Cortex of kidney (tissue), 1 donor: Measurements from ENCODE around the gene AUTS2.

Experiments used
- DNase-seq: peaks from one replicate; lab custom pipeline; 2025; lab: John Stamatoyannopoulos, UW

The AUTS2 gene

DNA sequence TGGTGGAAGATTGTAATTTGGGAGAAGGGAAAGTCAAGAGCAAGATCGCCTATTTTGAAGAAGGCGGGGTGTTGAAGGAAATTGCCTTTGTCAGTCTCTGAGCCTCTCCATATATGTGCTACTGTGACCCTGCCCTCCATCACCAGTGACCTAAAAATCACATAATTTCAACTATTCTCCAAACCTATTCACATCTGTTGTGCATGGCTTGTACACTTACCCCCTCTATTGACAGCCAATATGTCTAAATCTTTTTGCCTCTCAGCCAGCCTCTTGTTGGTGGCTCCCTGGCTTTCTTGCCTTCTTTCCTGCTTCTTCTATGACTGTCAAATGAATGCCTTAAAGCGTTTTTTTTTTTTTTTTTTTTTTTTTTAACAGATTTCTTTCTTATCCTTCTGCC lies 295.6 kb downstream of the AUTS2 start:
- no peak for DNase-seq

DNA sequence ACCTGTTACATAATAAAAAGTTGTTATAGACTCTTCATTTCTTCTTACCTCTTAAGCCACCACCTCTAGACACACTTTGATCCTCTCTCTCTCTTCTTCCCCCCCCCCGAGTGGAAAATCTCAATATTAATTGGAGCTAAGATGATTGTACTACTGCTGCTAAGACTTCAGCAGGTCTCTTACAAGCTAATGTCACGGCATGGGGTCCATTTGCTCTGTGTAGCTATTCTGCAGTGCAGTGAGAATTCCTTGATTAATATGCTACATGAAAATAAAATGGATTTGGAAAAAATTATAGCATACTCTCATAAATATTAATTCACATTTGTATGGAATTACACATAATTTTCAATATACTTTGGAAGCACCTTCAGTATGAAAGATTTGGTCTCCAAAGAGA lies 297.2 kb downstream of the AUTS2 start:
- no peak for DNase-seq

DNA sequence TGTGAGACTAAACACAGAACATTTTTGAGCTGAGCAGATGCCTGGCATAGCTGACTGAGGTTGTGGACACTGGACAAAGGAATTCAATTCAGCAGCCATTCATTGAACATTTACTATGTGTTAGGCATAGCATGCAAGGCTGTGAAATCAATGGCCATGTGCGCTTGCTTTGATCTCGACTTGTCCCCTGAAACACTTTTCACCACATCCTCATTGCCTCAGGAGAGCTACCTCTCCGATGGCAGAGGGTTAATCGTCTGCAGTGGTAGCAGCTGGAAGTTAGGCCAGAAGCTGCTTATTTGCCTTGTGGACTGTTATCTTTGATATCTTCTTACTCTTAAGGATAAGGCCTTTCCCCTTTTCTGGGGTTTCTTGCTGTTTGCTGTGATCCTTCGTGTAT lies 297.8 kb downstream of the AUTS2 start:
- DNase-seq = no peak

- DNase-seq = no peak
Observed at GRCh38 chr7:69898189-69898588, 299.9 kb downstream of the AUTS2 start.

- DNase-seq = no peak
Observed at GRCh38 chr7:69903410-69903809, 305.1 kb downstream of the AUTS2 start.

GRCh38 chr7:69906283-69906995 lies 308.2 kb downstream of the AUTS2 start:
- no peak for DNase-seq

DNA sequence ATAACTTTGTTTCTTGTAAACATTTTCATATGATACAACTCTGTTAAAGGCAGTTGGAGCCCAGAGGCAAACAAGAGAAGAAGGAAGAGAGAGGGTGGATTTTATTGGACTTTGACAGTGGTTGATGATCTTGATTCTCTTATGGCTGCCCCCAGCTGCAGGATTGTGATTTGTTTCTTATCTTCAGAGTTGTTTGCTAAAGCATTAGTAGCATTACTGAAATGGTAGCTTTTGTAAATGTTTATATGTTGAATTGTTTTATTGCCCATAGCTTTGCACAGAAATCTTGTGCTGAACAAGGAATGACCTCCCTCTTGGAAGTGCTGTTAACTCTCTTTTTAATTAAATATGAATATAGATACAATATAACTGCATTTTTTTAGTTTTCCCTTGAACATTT lies 309.4 kb downstream of the AUTS2 start:
- no peak for DNase-seq

DNA sequence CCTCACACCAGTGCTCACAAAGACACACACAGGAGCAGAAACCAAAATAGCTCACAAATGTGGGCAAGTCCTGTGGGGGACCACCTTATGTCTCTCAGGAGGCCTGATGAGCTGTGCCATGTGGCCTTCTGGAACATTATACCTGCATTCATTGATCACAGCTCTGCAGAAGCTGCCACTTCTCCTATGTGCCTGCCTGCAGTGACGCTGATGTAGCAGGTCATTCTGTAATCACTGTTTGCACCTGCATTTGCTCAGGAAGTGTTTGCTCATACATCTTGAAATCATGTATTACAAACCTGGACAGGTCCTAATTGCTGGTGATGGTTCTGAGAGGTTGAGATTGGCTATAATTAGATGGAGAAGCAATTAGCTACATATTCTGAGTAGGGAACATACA lies 310.2 kb downstream of the AUTS2 start:
- DNase-seq = no peak

GRCh38 chr7:69910150-69910549 lies 311.9 kb downstream of the AUTS2 start:
- no peak for DNase-seq

DNA sequence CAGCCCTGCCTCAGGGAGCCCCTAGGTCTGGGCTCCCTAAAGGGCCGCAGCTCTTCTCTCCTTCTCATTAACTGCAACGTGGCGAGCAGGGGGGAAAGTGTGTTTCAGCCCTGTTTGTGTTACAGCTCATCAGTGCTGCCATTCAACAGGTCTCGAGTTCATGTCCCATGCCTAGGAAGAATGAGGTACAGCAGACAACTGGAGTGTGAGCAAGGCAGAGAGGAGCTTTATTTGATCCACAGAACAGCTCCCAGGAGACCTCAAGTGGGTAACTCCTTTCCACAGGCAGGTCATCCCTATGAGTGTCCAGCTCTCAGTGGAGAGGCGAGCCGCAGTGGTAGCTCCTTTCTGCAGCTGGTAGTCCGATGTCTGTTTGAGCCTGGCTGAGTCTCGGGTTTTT lies 313.1 kb downstream of the AUTS2 start:
- DNase-seq = no peak

DNA sequence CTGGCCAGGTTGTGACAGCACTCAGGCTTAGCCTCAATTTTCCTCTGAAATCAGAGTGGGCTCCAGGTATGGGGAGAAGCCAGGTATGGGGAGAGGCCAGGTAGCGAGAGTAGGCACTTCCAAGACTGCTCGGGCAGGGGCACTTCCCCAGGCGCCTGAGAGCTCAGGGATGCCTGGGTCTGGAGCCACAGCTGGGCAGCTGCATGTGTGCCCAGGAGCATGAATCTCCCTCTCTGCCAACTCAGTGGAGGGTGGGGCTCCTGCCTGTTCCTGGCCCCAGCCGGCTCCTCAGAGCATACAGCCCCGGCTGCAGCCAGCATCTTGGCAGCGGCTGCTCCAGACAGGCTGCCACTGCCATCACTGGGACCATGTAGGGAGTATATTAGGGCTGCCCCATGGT lies 313.9 kb downstream of the AUTS2 start:
- DNase-seq = no peak

DNA sequence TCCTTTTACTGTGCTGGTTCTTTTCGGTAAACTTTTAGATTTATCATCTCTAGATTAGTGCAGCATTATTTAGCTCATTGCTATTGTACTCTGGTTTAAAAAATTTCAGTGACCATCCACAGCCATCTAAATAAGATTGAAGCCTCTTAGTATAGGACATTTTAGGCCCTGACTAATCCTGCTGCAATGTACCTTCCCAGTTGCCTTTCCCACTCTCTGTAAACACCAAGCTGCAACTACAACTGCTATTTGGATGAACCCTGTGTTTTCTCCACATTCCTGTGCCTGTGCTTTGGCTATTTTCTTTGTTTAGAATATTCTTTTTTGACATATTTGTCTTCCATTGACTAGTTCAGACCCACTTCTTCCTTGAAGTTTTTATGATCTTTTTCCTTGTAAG lies 314.6 kb downstream of the AUTS2 start:
- DNase-seq = no peak

DNA sequence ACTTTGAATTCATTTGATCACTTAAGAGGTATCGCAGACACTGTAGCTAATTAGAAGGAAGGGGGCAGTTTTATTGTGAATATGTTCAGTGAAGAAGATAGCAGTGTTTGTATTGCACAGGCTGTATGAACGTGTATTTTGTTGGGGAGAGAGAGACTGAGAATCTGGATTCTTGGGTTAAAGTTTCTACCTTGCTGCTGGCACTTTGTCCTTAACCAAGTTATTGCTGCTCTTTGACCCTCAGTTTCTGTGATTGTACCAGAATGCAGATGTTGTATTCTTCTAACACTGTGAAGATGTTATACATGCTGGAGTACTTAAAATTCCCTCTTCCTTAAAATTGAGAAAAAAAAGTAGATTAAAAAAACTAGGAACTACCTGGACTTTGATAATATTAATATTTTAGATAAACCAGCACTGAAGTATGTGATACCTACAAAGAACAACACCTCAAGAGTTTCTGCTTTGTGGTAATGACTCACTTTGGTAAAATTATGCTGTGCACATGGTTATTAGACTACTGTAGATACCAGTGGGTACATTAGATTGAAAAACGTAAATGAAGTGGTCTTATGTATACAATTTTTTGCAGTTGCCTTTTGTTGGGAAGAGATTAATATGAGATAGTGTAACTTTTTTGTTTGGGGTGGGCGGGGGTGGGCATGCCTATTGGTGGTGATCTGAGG lies 321.3 kb downstream of the AUTS2 start:
- DNase-seq = no peak

DNA sequence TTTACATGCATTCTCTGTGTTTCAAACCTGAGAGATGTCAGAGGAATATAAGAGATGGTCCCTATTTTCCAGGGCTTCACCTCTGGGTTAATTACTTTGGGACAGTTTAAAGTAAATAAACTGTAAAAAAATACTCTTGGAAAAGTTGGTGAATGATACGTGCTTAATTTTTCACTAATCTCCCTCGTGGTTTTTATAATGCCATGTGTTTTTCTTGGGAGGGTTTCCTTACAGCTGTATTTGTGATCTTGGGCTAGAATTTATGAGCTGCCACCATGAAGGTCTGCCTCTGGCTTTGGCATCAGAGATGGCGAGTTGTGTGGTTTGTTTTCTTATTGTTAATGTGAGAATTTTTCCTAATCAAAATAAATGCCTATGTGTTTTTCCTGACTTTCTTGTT lies 322.5 kb downstream of the AUTS2 start:
- DNase-seq = no peak

GRCh38 chr7:69922026-69922803 lies 323.9 kb downstream of the AUTS2 start:
- DNase-seq = no peak

DNA sequence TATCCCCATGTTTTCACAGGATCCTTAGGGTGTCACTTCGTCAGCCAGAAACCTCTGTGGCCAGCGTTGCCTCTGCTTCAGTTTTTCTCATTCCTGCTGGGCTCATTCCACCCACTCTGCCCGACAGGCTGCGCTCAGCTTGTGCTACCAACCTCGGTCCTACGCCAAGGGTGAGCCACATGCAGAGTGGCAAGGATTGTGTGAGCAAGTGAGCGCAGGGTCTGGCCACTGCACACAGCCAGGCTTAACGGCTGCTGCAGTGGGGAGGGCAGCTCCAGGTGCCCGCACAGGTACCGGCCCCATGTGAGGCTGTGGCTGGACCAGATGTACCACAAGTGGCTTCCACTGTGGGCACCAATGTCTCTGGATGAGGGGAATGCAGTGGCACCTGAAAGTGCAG lies 329.2 kb downstream of the AUTS2 start:
- no peak for DNase-seq

- DNase-seq = no peak
Observed at GRCh38 chr7:69928621-69929020, 330.3 kb downstream of the AUTS2 start.

DNA sequence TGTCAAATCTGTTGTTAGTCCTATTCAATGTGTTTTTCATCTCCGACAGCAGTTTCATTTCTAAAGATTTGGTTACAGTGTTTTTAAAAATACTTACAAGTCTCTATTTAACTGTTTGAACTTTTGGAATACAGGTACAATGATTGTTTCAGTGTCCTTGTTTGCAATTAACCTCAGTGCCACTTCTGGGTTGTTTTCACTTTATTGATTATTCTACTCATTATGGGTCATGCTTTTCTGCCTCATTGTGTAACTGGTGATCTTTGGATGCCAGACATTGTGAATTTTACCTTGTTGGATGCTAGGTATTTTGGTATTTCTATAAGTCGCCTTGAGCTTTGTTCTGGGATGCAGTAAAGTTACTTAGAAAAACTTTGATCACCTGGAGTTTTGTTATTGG lies 331.3 kb downstream of the AUTS2 start:
- no peak for DNase-seq

DNA sequence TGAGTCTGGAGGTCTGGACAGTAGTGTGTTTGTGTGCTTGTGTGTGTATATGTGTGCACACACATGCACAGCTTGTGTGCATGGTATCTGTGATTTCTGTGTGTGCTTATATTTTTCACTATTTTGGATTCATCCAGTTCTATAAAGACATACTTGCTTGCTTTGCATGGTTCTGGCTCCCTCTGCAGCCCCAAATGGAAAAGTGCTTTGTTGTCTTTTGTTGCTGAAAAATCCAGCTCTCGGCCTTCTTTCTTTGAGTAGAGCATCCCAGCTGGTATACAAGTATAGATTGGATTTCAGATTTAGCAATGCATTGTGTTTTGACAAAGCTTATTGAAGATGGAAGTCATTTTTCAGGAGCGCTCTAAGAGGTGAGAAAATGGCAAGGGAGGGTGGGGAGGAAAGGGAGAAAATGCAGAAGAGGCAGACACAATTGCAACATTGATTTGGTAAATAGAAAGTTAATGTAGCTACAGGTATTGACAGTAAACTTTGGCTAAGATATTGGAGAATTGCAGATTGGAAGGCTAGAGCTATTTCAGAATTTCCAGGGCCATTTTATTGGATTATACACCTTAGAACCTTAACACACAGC lies 333.9 kb downstream of the AUTS2 start:
- no peak for DNase-seq

DNA sequence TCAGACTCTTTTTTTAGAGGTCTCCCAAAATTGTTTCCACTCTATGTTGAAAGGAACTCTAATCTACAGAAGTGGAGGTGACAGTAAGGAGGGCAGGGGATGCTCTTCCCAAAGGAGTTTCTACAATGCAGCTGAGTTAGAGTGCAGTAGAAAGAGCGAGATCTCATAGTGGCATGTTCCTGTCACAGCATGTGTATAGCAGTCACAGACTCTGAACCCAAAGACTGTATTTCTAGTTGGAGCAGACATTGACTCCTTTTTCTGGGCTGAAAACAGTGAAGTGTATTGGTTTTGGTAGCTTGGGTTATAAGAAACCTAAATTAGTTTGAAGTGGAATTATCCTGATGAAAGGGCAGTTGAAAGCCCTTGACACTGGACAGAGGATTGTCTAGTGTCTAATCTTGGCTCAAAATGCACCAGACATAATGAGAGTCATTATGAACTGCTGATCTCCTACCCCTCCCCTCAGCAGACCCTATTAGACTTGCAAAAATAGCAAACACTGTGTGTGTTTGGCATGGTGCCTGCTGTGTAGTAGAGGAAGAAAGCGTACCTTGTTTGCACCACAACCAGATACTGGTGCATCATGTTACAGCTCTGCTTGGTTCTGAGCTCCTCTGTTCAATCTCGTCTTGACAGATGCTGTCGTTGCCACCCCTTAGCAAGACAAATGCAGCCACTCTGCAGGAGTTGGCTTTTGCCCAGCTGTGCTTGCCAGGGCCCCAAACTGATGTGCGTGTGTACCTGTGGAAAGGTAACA lies 336.0 kb downstream of the AUTS2 start:
- DNase-seq = no peak

GRCh38 chr7:69935107-69935506 lies 336.8 kb downstream of the AUTS2 start:
- DNase-seq = no peak

DNA sequence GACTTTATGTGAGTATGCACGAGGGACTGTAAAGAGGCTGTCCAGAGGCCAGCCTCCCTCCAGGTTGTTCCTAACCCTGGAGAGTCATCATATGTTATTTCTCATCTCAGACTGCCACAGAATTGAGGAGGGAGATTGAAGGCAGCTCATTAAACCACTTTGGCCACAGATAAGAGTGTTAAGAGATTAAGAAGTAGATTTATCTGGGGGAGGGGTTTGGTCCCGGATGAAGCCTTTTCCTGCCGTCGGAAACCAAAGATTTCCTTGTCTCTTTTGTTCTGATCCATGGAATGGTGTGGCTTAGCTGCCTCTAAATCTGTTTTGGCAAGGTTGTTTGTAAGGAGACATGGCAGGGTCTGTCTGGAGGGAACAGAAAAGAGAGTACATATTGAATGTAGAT lies 338.8 kb downstream of the AUTS2 start:
- no peak for DNase-seq
